ENCODE measurements around the gene CFAP46.
"Not testable (repeated sequence)": the region's sequence is repeated elsewhere in the genome, so short reads cannot be mapped to it uniquely, and the experiment has no call there.

CFAP46 gene

GRCh38 chr10:132898391-132899053, 43.8 kb downstream of the CFAP46 start:
- no peak for DNase-seq

GRCh38 chr10:132897516-132898381, 44.6 kb downstream of the CFAP46 start:
- DNase-seq: no peak

GRCh38 chr10:132893786-132894185, 48.6 kb downstream of the CFAP46 start:
- not testable (repeated sequence) for DNase-seq

GRCh38 chr10:132893090-132893489, 49.3 kb downstream of the CFAP46 start:
- peak; percentile 1 for DNase-seq

GRCh38 chr10:132892004-132892403, 50.4 kb downstream of the CFAP46 start:
- no peak for DNase-seq

GRCh38 chr10:132891368-132891767, 51.0 kb downstream of the CFAP46 start:
- peak; percentile 12 for DNase-seq

- DNase-seq: no peak
These were observed 52.1 kb downstream of the CFAP46 start for GRCh38 chr10:132890301-132890700.

- no peak for DNase-seq
These were observed 52.8 kb downstream of the CFAP46 start for GRCh38 chr10:132889556-132889955.

- no peak for DNase-seq
These were observed 53.4 kb downstream of the CFAP46 start for GRCh38 chr10:132888898-132889490.

- DNase-seq: not testable (repeated sequence)
These were observed 53.9 kb downstream of the CFAP46 start for GRCh38 chr10:132888446-132888845.

- no peak for DNase-seq
These were observed 55.9 kb downstream of the CFAP46 start for GRCh38 chr10:132886211-132887099.

- DNase-seq: no peak
These were observed 56.7 kb downstream of the CFAP46 start for GRCh38 chr10:132885451-132886210.

- DNase-seq: no peak
These were observed 57.6 kb downstream of the CFAP46 start for GRCh38 chr10:132884691-132885271.

- no peak for DNase-seq
These were observed 58.3 kb downstream of the CFAP46 start for GRCh38 chr10:132884041-132884440.

- DNase-seq: no peak
These were observed 58.9 kb downstream of the CFAP46 start for GRCh38 chr10:132883391-132883881.

GRCh38 chr10:132882069-132882951, 60.1 kb downstream of the CFAP46 start:
- no peak for DNase-seq

GRCh38 chr10:132881186-132881920, 61.0 kb downstream of the CFAP46 start:
- DNase-seq: no peak

GRCh38 chr10:132880128-132880981, 62.0 kb downstream of the CFAP46 start:
- DNase-seq: no peak
